Gastroesophageal sphincter (tissue), 3 donors: ENCODE measurements around the gene DICER1.

Source experiments
- CTCF ChIP-seq, 4 experiments: fragments of 200-600 bp in 2 of 4; fragments of 450-650 bp in 2 of 4; sonication (generic) in 1 of 4; IDR thresholded peaks; one replicate each; pipeline ENCODE4 v1.5.1; 2017 to 2019; ENCODE audit warnings: antibody characterized with exemption in 4 of 4, mild to moderate bottlenecking in 2 of 4, moderate library complexity in 2 of 4
- POLR2A ChIP-seq, 2 donors: fragments of 450-650 bp; IDR thresholded peaks; one replicate each; pipeline ENCODE4 v1.6.1; 2017; ENCODE audit warnings: antibody characterized with exemption in 2 of 2, mild to moderate bottlenecking in 2 of 2, moderate library complexity in 1 of 2
- POLR2AphosphoS5 ChIP-seq: sonication (generic); formaldehyde crosslinking; IDR thresholded peaks from one replicate; pipeline ENCODE4 v1.6.1; 2017; ENCODE audit warnings: antibody characterized with exemption

- TF ChIP-seq CTCF (IDR thresholded peaks at IDR 0.05) (no peak), POLR2AphosphoS5 (no peak), POLR2A (IDR thresholded peaks at IDR 0.05) (no peak)
These were observed 113.4 kb downstream of the DICER1 start for GRCh38 chr14:95043732-95044462.
